ENCODE results near the gene IP6K1.
"Not testable (repeated sequence)": the region's sequence is repeated elsewhere in the genome, so short reads cannot be mapped to it uniquely, and the experiment has no call there.

IP6K1 gene

DNA sequence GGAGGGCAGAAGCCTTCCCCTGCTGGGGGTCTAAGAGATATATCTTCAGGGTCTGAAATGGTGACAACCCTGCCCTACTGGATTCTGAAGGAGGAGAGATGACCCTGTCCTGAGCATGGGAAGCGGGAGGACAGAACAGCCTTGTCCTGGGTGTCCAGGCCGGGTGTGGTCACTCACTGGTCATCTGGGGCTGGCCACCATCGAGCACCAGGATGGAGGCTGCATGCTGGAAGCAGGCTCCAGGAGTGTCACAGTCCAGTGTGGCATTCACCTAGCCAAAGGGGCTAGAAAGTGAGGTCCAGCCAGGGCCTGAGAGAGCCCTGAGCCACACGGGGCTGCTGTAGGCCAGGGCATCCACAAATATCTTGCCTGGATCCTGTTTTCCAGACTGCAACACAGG is 8.1 kb upstream of the IP6K1 start:
- DNase-seq (ENCODE audit: low read depth in 2 of 2), result no peak

GRCh38 chr3:49793486-49794085 is 7.2 kb upstream of the IP6K1 start:
- no peak for DNase-seq (ENCODE audit: low read depth in 2 of 2)

GRCh38 chr3:49792371-49793150 is 6.2 kb upstream of the IP6K1 start:
- no peak for DNase-seq (ENCODE audit: low read depth in 2 of 2)

- DNase-seq (ENCODE audit: low read depth in 2 of 2), result no peak
Measured at GRCh38 chr3:49791571-49791970, 5.2 kb upstream of the IP6K1 start.

DNA sequence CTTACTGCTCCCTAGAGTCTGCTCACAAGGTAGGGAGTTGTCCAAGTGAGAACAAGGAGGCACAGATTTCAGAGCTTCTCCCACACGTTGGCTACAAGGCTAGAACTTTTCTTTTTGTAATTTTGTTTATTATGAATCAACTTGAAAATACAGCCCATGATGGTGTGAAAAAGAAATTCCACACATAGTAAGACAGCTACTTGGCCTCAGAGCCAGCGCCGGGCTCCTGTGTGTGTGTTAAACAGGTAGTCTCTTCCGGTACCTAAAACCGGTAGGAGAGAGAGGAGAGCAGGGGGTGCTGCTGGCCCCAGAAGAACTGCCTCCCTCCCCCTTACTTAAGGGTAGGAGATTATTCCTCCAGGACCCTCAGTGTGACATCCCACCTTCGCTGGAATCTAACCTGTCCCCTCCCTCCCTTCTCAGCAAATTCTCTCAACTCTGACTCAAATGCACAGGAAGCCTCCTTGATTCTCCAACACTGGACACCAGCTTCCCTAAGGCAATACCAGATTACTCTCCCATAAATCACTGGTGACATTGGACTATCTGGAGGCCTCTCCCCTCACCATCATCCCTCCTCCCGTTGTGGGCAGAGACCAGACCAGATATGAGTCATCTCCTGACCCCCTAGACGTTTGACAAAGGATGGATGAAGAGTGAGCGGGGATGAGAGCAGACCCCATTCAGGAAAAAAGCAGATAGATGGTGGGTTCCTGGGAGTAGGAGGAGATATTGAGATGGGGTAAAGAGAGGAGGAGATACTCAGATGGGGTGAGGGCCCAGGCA is 4.5 kb upstream of the IP6K1 start:
- DNase-seq (ENCODE audit: low read depth in 2 of 2), result no peak

DNA sequence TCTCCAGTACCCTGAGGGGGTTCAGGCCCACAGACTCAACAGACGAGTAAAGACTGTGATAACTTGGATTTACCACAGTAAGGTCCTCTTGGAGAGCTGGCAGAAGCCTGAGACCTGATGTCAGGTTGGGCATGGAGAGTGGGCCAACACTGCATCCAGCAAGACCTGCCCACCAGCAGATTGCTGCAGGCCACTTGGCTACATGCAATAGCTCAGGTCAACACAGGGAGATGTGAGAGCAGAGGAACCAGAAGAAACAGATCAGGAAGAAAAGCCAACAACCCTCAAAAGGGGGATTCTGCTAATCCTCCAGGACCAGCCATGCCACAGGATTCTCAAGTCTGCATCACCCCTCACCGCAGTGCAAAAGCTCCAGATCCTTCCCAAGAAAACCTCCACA is 1.7 kb upstream of the IP6K1 start:
- no peak for DNase-seq (ENCODE audit: low read depth in 2 of 2)

- DNase-seq (ENCODE audit: low read depth in 2 of 2), result no peak
Measured at GRCh38 chr3:49787536-49787935, 1.2 kb upstream of the IP6K1 start.

GRCh38 chr3:49787182-49787464 is 781 bp upstream of the IP6K1 start:
- no peak for DNase-seq (ENCODE audit: low read depth in 2 of 2)

GRCh38 chr3:49785565-49786356 is 581 bp downstream of the IP6K1 start:
- DNase-seq (ENCODE audit: low read depth in 2 of 2), result no peak

DNA sequence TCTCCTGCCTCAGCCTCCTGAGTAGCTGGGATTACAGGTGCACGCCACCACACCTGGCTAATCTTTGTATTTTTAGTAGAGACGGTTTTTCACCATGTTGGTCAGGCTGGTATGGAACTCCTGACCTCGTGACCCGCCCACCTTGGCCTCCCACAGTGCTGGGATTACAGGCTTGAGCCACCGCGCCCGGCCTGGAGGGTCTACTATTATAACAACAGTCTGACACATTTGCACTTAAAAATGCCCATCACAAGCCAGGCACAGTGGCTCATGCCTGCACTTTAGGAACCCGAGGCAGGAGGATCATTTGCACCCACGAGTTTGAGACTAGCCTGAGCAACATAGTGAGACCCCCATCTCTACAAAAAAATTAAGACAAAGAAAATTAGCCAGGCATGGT is 4.1 kb downstream of the IP6K1 start:
- not testable (repeated sequence) for DNase-seq (ENCODE audit: low read depth in 2 of 2)

GRCh38 chr3:49781415-49782199 is 4.7 kb downstream of the IP6K1 start:
- no peak for DNase-seq (ENCODE audit: low read depth in 2 of 2)

DNA sequence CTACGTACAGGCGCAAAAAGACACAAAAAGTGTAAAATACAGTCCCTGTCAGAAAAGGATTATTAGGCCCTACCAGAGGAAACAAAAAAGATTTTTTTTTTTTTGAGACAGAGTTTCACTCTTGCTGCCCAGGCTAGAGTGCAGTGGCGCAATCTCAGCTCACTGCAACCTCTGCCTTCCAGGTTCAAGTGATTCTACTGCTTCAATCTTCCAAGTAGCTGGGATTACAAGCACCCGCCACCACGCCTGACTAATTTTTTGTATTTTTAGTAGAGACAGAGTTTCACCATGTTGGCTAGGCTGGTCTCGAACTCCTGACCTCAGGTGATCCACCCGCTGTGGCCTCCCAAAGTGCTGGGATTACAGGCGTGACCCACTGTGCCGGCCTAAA is 5.4 kb downstream of the IP6K1 start:
- not testable (repeated sequence) for DNase-seq (ENCODE audit: low read depth in 2 of 2)

GRCh38 chr3:49780080-49780974 is 6.0 kb downstream of the IP6K1 start:
- DNase-seq (ENCODE audit: low read depth in 2 of 2), result no peak

DNA sequence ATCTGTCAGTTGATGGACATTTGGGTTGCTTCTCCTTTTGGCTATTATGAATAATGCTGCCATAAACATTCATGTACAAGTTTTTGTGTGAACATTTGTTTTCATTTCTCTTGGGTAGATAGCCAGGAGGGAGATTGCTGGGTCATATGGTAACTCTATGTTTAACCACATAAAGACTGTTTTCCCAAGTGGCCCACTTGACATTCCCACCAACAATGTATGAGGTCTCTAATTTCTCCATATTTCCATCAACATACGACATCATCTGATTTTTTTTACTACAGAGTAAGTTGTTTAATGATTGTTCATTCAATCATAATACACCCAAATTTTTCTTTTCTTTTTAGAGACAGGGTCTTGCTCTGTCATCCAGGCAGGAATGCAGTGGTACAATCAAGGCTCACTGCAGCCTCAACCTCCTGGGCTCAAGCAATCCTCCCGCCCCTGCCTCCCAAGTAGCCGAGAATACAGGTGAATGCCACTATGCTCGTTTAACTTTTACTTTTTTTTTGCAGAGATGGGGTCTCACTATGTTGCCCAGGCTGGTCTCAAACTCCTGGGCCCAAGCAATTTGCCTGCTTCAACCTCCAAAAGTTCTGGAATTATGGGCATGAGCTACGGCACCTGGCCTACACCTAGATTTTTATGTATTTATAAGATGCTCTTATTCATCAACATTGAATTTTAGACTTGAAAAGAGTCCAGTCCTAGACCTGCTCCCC is 6.8 kb downstream of the IP6K1 start:
- DNase-seq (ENCODE audit: low read depth in 2 of 2), result no peak

- DNase-seq (ENCODE audit: low read depth in 2 of 2), result not testable (repeated sequence)
Measured at GRCh38 chr3:49776101-49776500, 10.2 kb downstream of the IP6K1 start.

GRCh38 chr3:49775538-49775937 is 10.8 kb downstream of the IP6K1 start:
- DNase-seq (ENCODE audit: low read depth in 2 of 2), result no peak

DNA sequence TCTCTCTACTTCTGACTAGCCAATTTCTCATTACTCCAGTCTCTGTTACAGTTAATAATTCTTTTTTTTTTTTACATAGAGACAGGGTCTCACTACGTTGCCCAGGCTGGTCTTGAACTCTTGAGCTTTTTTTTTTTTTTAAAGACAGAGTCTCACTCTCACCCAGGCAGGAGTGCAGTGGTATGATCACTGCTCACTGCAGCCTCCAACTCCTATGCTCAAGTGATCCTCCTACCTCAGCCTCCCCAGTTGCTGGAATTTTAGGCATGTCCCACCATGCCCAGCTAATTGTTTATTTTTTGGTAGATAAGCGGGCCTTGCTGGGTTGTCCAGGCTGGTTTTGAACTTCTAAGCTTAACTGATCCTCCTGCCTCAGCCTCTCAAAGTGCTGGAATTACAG is 13.6 kb downstream of the IP6K1 start:
- no peak for DNase-seq (ENCODE audit: low read depth in 2 of 2)

- DNase-seq (ENCODE audit: low read depth in 2 of 2), result no peak
Measured at GRCh38 chr3:49771340-49771938, 14.9 kb downstream of the IP6K1 start.

DNA sequence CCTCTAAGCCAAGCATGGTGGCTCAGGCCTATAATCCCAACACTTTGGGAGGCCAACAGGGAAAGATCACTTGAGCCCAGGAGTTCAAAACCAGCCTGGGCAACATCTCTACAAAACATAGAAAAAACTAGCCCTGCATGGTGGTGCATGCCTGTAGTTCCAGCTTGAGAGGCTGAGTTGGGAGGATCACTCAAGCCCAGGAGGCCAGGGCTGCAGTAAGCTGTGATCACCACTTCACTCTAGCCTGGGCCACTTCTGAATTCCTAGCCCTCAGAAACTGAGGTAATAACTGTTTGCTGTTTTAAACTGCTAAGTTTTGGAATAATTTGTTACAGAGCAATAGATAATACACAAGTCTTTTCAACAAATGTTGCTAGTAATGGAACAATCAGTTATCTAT is 16.4 kb downstream of the IP6K1 start:
- no peak for DNase-seq (ENCODE audit: low read depth in 2 of 2)
